Measurements from ENCODE around the gene ANKH. TPM values are rescaled to one million over a fixed set of nuclear protein-coding genes. Genes with fewer than 3 reads are reported as not detected.

ANKH gene
- total RNA-seq, 1 donor from 2014 or later, result 30.9 TPM

- TF ChIP-seq CTCF (IDR thresholded peaks at IDR 0.05) (no peak), POLR2AphosphoS5 (IDR thresholded peaks at IDR 0.05; ENCODE audit: insufficient read depth in 1 of 2, low read depth in 1 of 2) (no peak), POLR2A (IDR thresholded peaks at IDR 0.05) (no peak)
- H3K9me3 ChIP-seq, result no peaks in the 10 kb centered on the region
- no peak overlapping the region for H3K4me3 ChIP-seq
- peaks cover 16% of the 10 kb centered on the region for H3K4me1 ChIP-seq
- H3K27ac ChIP-seq, result no peak overlapping the region
- intact Hi-C loops (cut with DNase I), result no loop called here
- DNase-seq (ENCODE audit: extremely low spot score in 2 of 2), result no peak
- H3K27me3 ChIP-seq, result no peaks in the 10 kb centered on the region
- H3K36me3 ChIP-seq, result no peaks in the 10 kb centered on the region
Measured at GRCh38 chr5:14777187-14777586, 94.4 kb downstream of the ANKH start.

GRCh38 chr5:14776602-14777001, 95.0 kb downstream of the ANKH start:
- no peaks in the 10 kb centered on the region for H3K27me3 ChIP-seq
- intact Hi-C loops (cut with DNase I), result no loop called here
- TF ChIP-seq CTCF (IDR thresholded peaks at IDR 0.05) (no peak), POLR2A (IDR thresholded peaks at IDR 0.05) (no peak), POLR2AphosphoS5 (IDR thresholded peaks at IDR 0.05; ENCODE audit: insufficient read depth in 1 of 2, low read depth in 1 of 2) (no peak)
- H3K4me1 ChIP-seq, result peaks cover 16% of the 10 kb centered on the region
- H3K27ac ChIP-seq, result no peak overlapping the region
- H3K36me3 ChIP-seq, result no peaks in the 10 kb centered on the region
- no peak for DNase-seq (ENCODE audit: extremely low spot score in 2 of 2)
- H3K4me3 ChIP-seq, result no peak overlapping the region
- H3K9me3 ChIP-seq, result no peaks in the 10 kb centered on the region

GRCh38 chr5:14775857-14776256, 95.7 kb downstream of the ANKH start:
- no peak for DNase-seq (ENCODE audit: extremely low spot score in 2 of 2)
- Histone ChIP-seq H3K4me3 (no peak overlapping the region), H3K9me3 (no peaks in the 10 kb centered on the region), H3K4me1 (peaks cover 11% of the 10 kb centered on the region), H3K27ac (no peak overlapping the region), H3K27me3 (no peaks in the 10 kb centered on the region), H3K36me3 (no peaks in the 10 kb centered on the region)
- intact Hi-C loops (cut with DNase I), result no loop called here
- TF ChIP-seq POLR2A (IDR thresholded peaks at IDR 0.05) (no peak), CTCF (IDR thresholded peaks at IDR 0.05) (no peak), POLR2AphosphoS5 (IDR thresholded peaks at IDR 0.05; ENCODE audit: insufficient read depth in 1 of 2, low read depth in 1 of 2) (no peak)

GRCh38 chr5:14773588-14773987, 98.0 kb downstream of the ANKH start:
- no peak for TF ChIP-seq POLR2A (IDR thresholded peaks at IDR 0.05)
- no peak for TF ChIP-seq POLR2AphosphoS5 (IDR thresholded peaks at IDR 0.05; ENCODE audit: insufficient read depth in 1 of 2, low read depth in 1 of 2)
- TF ChIP-seq CTCF (IDR thresholded peaks at IDR 0.05), result no peak
- Histone ChIP-seq H3K27me3 (no peaks in the 10 kb centered on the region), H3K27ac (no peak overlapping the region), H3K36me3 (peaks cover 0 to 2% of the 10 kb centered on the region in 2 donors), H3K4me1 (no peaks in the 10 kb centered on the region), H3K9me3 (no peaks in the 10 kb centered on the region), H3K4me3 (no peak overlapping the region)
- intact Hi-C loops (cut with DNase I), result no loop called here
- DNase-seq (ENCODE audit: extremely low spot score in 2 of 2), result no peak

- TF ChIP-seq CTCF (IDR thresholded peaks at IDR 0.05), result no peak
- no peak for TF ChIP-seq POLR2AphosphoS5 (IDR thresholded peaks at IDR 0.05; ENCODE audit: insufficient read depth in 1 of 2, low read depth in 1 of 2)
- TF ChIP-seq POLR2A (IDR thresholded peaks at IDR 0.05), result no peak
- Histone ChIP-seq H3K9me3 (no peaks in the 10 kb centered on the region), H3K36me3 (peaks cover 0 to 2% of the 10 kb centered on the region in 2 donors), H3K4me3 (no peak overlapping the region), H3K4me1 (no peaks in the 10 kb centered on the region), H3K27ac (no peak overlapping the region), H3K27me3 (no peaks in the 10 kb centered on the region)
- intact Hi-C loops (cut with DNase I), result no loop called here
- no peak for DNase-seq (ENCODE audit: extremely low spot score in 2 of 2)
Measured at GRCh38 chr5:14771972-14772371, 99.6 kb downstream of the ANKH start.
